HG03103 (cell line): Measurements from ENCODE around the gene PWP1.

Experiments used
- ATAC-seq: cut with Tn5 transposase; IDR thresholded peaks from one replicate; pipeline ENCODE4 v1.9.1; 2021; ENCODE audit warnings: low read depth; ENCODE audit not compliant: unreplicated experiment

The PWP1 gene

DNA sequence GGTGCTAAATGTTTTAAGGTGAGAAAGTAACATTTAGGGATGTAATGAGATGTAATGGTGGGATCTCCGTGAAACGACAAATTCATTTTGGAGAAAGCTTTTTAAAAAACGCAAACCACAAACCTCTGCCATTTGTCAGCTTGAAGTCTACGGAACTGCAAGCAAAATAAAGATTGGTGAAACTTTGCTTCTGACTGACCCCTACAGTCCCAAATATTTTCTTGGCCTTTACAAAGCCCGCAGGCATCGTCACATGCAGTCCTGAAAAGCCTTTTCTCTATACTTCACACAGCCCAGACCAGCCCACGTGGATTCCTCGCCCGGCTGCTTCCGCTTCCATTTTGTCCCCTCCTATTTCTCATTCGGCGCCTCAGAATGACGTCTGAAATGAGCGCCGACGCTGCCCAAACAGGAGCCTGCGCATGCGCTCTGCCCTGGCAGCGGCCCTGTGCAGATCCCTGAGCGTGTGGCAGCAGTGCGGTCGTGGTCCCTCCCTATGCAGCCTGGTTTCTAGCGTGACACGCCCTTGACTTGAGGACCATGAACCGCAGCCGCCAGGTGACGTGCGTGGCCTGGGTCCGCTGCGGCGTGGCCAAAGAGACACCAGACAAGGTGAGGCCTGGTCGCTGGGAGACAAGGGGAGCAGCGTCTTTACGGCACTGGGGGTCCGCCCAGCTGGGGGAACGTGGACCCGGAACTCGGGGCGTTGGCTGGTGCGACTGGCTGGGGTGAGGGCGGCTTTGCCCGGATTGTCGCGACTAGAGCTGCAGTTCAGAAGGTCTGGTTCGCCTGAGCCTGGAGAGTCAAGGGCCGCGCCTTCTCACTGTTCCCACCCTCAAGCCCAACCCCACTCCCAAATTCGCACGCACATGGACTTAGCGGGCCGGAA is at the start of gene PWP1:
PWP1 (plus strand) TSS at position 440 of the 889 bp plus-strand sequence; CDS start at position 541, 101 bp downstream.
- ATAC-seq: peak; percentile 88

DNA sequence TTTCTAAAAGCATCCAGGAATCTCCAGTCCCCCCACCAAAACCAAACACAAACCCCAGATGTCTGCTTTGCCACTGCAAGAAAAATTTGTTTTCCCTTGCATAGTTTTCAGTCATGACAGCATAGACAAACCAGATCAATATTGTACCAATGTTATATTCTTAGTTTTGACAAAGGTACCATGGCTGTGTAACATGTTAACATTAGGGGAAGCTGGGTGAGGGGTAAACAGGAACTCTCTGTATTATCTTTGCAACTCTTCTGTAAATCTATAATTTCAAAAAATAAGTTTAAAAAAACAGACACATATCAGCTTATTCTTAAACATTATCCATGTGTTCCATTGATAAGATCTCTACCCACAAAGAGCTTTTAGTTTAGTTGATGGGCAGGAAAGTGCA is 44.4 kb upstream of the PWP1 start:
- no peak for ATAC-seq

DNA sequence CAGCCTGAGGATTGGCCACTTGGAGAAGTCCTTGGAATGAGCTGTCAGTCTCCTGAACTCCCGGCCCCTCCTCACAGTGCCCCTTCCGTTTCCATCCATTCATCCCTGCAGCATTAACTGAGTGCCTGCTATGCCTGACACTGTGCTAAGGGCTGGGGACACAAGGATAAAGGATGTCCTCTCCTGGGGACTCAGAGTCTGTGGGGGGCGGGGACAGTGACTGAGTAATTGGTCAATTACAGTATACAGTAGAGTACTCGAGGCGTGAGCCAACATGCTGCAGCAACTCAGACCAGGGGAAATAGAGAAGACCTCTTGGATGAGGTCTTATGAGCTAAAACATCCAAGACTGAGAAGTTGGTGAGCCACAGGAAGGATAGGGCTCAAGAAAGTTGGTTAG is 43.4 kb upstream of the PWP1 start:
- ATAC-seq: no peak

- ATAC-seq: no peak
These were observed 39.8 kb upstream of the PWP1 start for GRCh38 chr12:107645630-107646333.

DNA sequence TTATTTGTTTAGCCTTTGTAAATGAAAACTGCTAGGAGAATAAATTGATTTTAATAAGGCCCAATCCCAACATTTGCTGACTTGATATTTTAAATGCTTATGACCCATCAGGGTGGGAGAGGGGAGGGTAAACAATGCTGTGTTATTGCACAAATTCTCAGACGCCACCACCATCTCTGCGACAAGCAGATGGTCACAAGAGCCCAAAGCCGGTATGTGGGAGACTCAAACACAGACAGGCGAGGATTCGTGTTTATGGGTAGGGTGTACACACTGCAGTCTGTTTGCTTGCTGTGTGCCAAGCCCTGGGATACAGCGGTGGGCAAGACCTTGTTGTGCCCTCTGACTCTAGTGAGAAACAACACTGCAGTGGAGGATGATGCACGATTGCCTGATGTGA is 39.2 kb upstream of the PWP1 start:
- no peak for ATAC-seq

DNA sequence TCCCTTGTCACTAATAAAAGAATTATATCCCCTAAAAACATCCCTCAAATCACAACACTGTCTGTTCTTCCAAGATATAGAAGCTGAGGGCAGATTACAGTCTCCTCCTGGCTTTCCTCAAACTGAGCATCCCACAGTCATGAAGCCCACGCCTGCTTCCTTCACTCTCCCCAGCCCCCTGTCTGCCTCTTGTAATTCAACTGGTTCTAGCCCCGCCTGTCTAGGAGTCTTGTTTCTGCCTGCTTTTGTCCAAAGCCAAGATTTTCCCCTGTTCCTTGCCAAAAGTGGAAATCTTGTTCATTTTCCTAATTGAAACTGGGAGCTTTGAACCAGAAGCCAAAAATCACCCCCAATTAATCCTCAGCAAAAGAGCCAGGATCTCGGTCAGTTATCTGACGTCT is 35.9 kb upstream of the PWP1 start:
- ATAC-seq: no peak

- ATAC-seq: no peak
These were observed 34.6 kb upstream of the PWP1 start for GRCh38 chr12:107650977-107651376.

DNA sequence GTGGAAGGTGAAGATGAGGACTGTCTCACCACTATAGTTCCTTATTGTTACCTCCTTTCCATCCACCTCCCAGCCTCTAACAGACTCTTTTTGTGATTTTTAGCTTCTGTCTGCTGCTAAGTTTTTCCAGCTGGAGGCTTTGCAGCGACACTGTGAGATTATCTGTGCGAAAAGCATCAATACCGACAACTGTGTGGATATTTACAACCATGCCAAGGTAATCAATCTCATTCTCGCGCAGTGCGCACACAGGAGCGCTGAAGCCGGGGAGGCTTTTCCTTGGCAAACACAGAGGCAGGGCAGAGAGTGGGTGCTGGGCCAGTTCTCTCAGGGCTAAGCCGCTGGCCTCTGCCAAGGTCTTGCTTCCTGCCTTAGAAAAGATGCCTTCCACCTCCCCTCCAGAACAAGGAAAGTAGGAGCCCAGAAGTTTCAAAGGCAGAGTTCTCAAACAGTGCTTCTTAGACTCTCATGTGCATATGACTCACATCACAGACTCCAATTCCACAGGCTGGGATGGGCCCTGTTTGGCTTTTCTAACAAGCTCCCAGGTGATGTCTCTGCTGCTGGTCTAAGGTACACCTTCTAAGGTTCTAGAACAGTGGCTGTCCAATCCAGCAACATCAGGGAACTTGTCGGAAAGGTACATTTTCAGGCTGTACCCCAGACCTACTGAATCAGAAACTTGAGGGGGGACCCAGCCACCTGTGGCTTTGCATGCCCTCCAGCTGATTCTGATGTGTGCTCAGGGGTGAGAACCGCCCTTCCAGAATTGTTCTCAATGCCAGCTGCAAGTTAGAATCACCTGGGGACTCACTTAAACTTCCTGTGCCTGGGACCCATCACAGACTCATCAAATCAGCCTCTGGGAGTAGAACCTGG is 33.8 kb upstream of the PWP1 start:
- ATAC-seq: no peak

DNA sequence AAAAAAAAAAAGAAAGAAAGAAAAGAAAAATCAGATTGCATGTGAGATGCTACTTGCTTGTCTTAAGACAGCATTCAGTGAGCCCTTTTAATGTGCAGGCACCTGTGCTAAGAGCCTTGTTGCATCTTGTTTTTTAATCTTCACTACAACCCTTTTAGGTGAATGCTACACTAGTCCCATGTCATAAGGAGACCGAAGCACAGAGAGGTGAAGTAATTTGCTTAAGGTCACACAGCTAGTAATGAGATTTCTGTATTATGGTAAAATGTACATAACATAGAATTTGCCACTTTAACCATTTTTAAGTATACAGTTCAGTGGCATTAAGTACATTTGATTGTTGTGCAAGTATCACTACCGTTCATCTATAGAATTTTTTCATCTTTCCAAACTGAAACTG is 32.1 kb upstream of the PWP1 start:
- ATAC-seq: no peak

DNA sequence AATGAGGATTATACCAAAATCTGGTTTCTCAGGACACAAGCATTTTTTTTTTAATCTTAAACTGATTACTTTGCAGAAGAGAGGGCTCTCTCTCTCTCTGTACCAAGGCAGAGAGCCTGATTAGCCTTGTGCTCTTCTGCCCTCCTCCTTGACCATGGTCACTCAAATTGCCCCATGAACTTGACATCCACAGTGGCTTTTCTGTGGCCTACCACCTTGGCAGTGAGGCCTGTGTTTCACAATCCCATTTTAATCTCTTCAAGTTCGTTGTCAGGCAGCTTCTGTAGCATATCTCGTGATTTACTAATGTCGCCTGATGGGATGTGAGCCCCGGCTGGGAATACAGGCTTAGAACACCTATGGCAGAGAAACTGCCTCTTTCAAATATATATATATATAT is 30.7 kb upstream of the PWP1 start:
- ATAC-seq: no peak

DNA sequence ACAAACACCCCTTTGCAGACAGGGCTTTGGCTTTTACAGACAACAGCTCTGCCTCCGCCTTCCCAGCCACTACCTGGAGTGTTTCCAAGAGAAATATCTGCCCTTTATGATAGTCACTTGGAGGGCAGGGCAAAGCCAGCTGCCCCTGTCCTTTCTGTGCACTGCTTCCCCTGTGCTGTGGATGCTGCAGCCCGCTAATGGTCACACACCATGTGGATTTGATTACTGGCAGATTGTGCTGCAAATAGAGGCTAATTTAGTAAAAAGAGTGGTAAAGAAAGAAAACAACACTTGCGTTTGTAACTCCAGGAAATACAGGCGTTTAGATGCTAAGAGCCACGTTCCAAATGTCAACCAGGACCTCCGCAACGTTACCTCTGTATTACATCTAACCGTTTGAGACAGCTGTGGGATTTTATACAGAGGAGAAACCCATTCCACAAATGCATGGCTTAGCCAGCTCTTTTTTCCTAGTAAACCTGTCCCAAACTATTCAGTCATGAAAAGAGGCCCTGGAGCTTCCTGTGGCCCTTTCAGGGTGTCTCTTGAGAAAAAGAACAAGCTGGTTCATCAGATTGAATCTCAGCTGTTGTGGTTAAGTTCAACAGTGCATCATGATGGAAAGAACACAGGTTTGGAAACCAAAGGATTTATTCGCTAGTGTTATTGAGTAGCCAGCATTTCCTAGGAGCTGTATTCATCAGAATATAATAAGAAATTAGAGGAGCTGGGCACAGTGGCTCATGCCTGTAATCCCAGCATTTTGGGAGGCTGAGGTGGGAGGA is 30.1 kb upstream of the PWP1 start:
- ATAC-seq: no peak

- ATAC-seq: no peak
These were observed 29.3 kb upstream of the PWP1 start for GRCh38 chr12:107656302-107656701.

DNA sequence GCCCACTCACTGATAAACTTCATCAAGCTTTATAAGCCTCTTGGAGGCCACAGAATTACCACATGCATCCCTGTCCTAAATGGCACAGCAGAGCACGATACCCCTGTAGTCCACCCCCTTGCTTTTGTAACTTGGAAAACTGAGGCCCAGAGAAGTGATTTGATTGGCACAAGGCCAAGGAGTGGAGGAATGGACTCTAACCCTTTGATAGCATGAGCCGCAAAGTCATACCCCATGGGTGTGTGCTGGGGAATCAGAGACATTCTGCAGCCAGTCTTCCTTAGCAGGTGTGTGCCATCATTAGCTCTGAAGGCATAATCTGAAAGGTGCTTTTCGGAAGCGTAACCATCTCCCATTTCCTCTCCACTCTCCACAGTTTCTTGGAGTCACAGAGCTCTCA is 28.5 kb upstream of the PWP1 start:
- no peak for ATAC-seq

GRCh38 chr12:107657621-107658020 is 28.0 kb upstream of the PWP1 start:
- no peak for ATAC-seq

DNA sequence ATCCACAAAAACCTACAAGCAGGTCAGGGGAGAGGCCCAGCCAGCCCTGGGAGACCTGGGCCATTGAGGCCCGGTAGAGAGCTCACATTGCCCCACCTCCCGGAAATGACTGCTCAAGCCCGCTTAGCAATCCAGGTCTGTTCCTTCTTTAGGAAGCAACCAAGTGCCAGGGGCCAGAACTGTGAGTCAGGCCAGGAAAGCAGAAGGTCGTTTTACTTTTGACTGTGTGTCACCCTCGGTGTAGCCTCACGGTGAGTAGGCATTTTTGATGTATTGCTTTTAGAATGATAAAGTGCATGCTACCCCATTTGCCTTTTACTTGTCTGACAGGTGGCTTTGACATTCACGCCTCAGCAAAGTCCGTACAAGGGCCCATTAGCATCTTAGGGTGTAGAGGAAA is 25.4 kb upstream of the PWP1 start:
- no peak for ATAC-seq

GRCh38 chr12:107660861-107661415 is 24.7 kb upstream of the PWP1 start:
- no peak for ATAC-seq

DNA sequence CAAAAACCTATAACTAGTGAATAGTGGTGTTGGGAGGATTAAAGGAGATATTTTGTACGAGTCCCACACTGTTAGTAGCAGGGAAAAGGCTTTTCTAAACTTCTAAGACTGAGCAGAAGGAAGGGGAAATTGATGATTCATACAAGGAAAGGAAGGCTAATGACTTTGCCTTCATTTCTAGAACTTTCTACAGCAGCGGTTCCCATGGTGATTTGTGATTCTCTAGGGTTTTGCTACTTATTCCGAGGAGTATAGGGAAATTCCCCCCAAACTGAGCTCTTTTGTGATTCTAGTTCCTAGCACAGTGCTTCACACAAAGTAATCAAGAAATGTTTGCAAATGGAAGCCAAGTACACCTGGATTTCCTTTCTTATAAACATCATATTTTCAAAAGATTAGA is 23.8 kb upstream of the PWP1 start:
- no peak for ATAC-seq

GRCh38 chr12:107662484-107662883 is 23.1 kb upstream of the PWP1 start:
- ATAC-seq: no peak

GRCh38 chr12:107663277-107663676 is 22.3 kb upstream of the PWP1 start:
- ATAC-seq: no peak

DNA sequence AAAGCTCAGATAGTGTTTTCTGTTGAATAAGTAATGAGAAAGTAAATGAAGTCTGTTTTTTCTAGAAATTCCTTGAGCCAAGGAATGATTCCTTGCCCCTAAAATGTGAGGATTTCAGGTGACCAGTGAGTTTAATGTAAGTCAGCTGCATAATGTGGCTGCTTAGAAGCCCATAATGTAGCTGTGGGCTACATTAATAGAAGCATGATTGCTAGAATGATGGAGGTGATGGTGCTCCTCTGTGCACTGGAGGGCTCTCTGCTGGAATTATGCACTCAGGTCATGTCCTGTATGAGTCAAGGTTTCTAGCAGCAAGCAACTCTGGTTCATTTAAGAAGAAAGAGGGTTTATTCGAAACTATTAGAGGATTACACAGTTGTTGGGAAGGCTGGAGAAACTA is 19.6 kb upstream of the PWP1 start:
- ATAC-seq: no peak
